ENCODE data around the gene KAT2A. TPM values are rescaled to one million over a fixed set of nuclear protein-coding genes. Genes with fewer than 3 reads are reported as not detected.
A peak's percentile ranks its signal among the peaks of the same experiment; 100 is the strongest.

The KAT2A gene
- total and polyA plus RNA-seq, 9 of the 15 experiments (the other 6 are each of a cell fraction or from before 2014, with no cell fraction given), result 1.5 to 80.4 (median 31.9) TPM

GRCh38 chr17:42146911-42147607 is 25.9 kb upstream of the KAT2A start:
- ATAC-seq (peak; percentile 61), FAIRE-seq (peak; percentile 29), DNase-seq (ENCODE audit: extremely low read depth in 1 of 4, low spot score in 3 of 4) (no peak)
- ChIA-PET CTCF (ENCODE audit: low intra/inter-chr PET ratio) (no interaction called here), POLR2A (interaction anchor here (0.8 kb wide), 1 partner anchor 11 kb away, joined by 3 read pairs; no protein-coding TSS in a partner anchor)
- Histone ChIP-seq H3K79me2 (ENCODE audit: control insufficient read depth, insufficient read depth, low read length) (peaks cover 74% of the 10 kb centered on the region), H3K4me3 (no peak overlapping the region), H3K36me3 (ENCODE audit: control insufficient read depth, insufficient read depth, low read length) (peaks cover 70% of the 10 kb centered on the region; the same call in 2 of the 3 replicates), H3K27ac (ENCODE audit: extremely low read depth, low read depth, low read length) (no peak overlapping the region), H4K20me1 (replicated peaks; ENCODE audit: control insufficient read depth, insufficient read depth, low read length) (peaks cover 19% of the 10 kb centered on the region; the same call in 1 of the 2 replicates), H3K4me2 (ENCODE audit: insufficient read depth, low read length) (no peak overlapping the region), H3K9ac (ENCODE audit: insufficient read depth in 1 of 2, low read depth in 2 of 2, low read length in 2 of 2) (no peak overlapping the region), H3K9me3 (replicated peaks; ENCODE audit: control insufficient read depth, insufficient read depth, low read depth, low read length) (no peaks in the 10 kb centered on the region), H2AFZ (ENCODE audit: low read depth, low read length) (no peak overlapping the region), H3K27me3 (ENCODE audit: control insufficient read depth in 2 of 2, insufficient read depth in 2 of 2, low read length in 2 of 2) (no peaks in the 10 kb centered on the region), H3K4me1 (replicated peaks in 1 of 2; ENCODE audit: control insufficient read depth in 2 of 2, insufficient read depth in 2 of 2, low read length in 2 of 2) (peaks cover 0 to under 1% of the 10 kb centered on the region in 2 experiments; a peak in 2 of 5 replicates), H3K9me1 (ENCODE audit: control insufficient read depth, insufficient read depth, low read length) (no peaks in the 10 kb centered on the region)
- intact Hi-C loops (cut with micrococcal nuclease) (no loop called here), in situ Hi-C loops (cut with MboI) (no loop called here)
- TF ChIP-seq POLR3G (IDR thresholded peaks at IDR 0.05; ENCODE audit: extremely low read depth, insufficient read length, insufficient replicate concordance) (no peak), ATF1 (CRISPR knock-in tag; IDR thresholded peaks at IDR 0.05) (no peak), ATF1 (tag; IDR thresholded peaks at IDR 0.05) (no peak), HMGXB4 (CRISPR knock-in tag; IDR thresholded peaks at IDR 0.05) (no peak), HDAC8 (tag; IDR thresholded peaks at IDR 0.05) (no peak), ZNF41 (CRISPR knock-in tag; conservative IDR thresholded peaks at IDR 0.05) (no peak), EZH2 (IDR thresholded peaks at IDR 0.05; ENCODE audit: borderline replicate concordance, low read depth, low read length) (no peak), ESRRB (CRISPR knock-in tag; IDR thresholded peaks at IDR 0.05; ENCODE audit: borderline replicate concordance) (no peak), NFE2L1 (tag; IDR thresholded peaks at IDR 0.05; ENCODE audit: borderline replicate concordance, low read depth) (no peak), SPI1 (IDR thresholded peaks at IDR 0.05; ENCODE audit: borderline replicate concordance, low read depth, low read length) (no peak), PATZ1 (CRISPR knock-in tag; IDR thresholded peaks at IDR 0.05; ENCODE audit: borderline replicate concordance) (no peak), ZNF75A (CRISPR knock-in tag; IDR thresholded peaks at IDR 0.05) (no peak), ZNF311 (CRISPR knock-in tag; IDR thresholded peaks at IDR 0.05) (no peak)
- BruUV-seq (replicated peaks), result no TSS peak
- WGBS (ENCODE audit: insufficient coverage, low coverage, missing lambda C conversion rate), result 69% methylated on average over 11 of the region's 13 CpGs
